RWPE1 (cell line): ENCODE data around the gene LRRTM2.

Experiments
- CTCF ChIA-PET: fragments of 350-600 bp; sonication (Branson Sonifier 250); formaldehyde crosslinking; extraction: SDS; loops from one replicate; lab custom pipeline; 2021; lab: Yijun Ruan, JAX
- POLR2A ChIA-PET: fragments of 400-600 bp; formaldehyde crosslinking; extraction: SDS; loops from one replicate; lab custom pipeline; 2020; ENCODE audit warnings: antibody characterized with exemption; ENCODE audit not compliant: low non-redundant PET; lab: Yijun Ruan, JAX
- DNase-seq: peaks from one replicate; pipeline ENCODE4 v3.0.0; 2012; ENCODE audit warnings: low spot score
- H3K27ac ChIP-seq: fragments of 450-650 bp; 2 replicates; pipeline ENCODE4 v1.5.1; 2017
- CTCF ChIP-seq: fragments of 450-650 bp; conservative IDR thresholded peaks from 2 replicates; pipeline ENCODE4 v1.5.1; 2017; ENCODE audit warnings: low read depth, mild to moderate bottlenecking

The LRRTM2 gene

DNA sequence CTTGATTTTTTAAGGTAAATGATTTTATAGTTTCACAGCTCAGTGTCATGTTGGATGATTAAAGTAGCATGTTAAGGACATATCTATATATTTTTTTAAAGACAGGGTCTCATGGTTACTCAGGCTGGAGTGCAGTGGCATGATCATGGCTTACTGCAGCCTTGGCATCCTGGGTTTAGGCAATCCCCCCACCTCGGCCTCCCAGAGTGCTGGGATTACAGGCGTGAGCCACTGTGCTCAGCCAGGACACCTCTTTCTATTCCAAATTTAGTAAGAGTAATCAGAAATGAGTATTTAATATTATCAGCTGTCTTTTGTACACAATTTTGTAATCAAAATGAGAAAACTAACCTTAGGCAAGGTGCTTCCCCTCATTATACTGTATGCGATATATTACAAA is 38.6 kb upstream of the LRRTM2 start:
- CTCF ChIA-PET = no interaction called here
- no peak for DNase-seq
- POLR2A ChIA-PET = no interaction called here
- no peak overlapping the region for H3K27ac ChIP-seq
- TF ChIP-seq CTCF = no peak

- no peak for DNase-seq
- ChIA-PET CTCF (interaction anchor here (0.6 kb wide), 1 partner anchor 12 kb away, joined by 4 read pairs; no protein-coding TSS in a partner anchor), POLR2A (no interaction called here)
- no peak for TF ChIP-seq CTCF
- no peak overlapping the region for H3K27ac ChIP-seq
Measured at GRCh38 chr5:138912093-138912492, 37.0 kb upstream of the LRRTM2 start.

GRCh38 chr5:138911441-138911840 is 36.3 kb upstream of the LRRTM2 start:
- ChIA-PET CTCF (no interaction called here), POLR2A (no interaction called here)
- TF ChIP-seq CTCF = no peak
- H3K27ac ChIP-seq = no peak overlapping the region
- DNase-seq = no peak

DNA sequence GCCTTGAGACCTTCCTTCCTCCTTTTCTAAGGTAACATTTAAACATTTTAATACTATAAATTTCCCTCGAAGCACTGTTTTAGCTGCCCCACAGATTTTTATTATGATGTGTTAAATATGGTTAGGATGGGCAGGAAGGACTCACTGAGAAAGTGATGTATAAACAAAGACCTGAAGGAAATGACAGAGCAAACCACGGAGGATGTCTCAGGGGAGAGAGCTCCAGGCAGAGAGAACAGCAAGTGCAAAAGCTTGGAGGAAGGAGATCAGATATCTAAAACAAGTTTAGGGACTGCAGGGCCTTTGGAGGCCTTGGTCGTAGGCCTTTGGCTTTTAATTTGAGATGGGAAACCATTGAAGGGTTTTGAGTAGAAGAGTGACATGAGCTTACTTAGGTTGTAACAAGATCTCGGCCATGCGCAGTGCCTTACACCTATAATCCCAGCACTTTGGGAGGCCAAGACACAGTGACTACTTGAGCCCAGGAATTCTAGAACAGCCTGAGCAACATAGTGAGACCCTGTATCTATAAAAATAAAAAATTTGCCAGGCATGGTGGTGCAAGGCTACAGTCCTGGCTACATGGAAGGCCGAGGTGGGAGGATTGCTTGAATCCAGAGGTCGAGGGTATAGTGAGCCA is 35.5 kb upstream of the LRRTM2 start:
- DNase-seq = no peak
- TF ChIP-seq CTCF = no peak
- ChIA-PET POLR2A (no interaction called here), CTCF (no interaction called here)
- no peak overlapping the region for H3K27ac ChIP-seq

GRCh38 chr5:138909734-138910133 is 34.6 kb upstream of the LRRTM2 start:
- CTCF ChIA-PET = no interaction called here
- TF ChIP-seq CTCF = no peak

DNA sequence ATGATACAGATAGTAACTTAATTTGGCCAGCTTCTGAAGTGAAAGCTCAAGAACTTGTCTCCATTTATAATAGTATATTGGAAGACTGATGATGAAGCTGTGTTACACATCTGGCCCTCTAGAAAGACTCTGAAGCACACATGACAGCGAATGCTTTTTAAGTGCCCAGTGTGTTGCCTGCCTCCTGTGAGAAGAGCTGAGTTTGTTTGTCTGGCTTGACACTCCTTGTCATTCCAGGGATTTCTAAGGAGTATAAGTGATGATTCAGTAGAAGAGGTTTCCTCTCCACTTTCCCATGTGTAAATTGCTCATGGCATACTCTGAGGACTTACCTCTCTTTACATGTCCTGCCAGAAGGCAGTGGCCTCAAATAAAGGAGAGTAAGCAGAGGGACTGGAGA is 30.4 kb upstream of the LRRTM2 start:
- CTCF ChIA-PET = interaction anchor here (0.6 kb wide), 1 partner anchor 687 kb away, joined by 3 read pairs; no protein-coding TSS in a partner anchor
- POLR2A ChIA-PET = no interaction called here
- no peak overlapping the region for H3K27ac ChIP-seq
- no peak for TF ChIP-seq CTCF
- DNase-seq = peak; percentile 36

More at GRCh38 chr5:138909734-138910133, 34.6 kb upstream of the LRRTM2 start:
- H3K27ac ChIP-seq = no peak overlapping the region
- no peak for DNase-seq
- POLR2A ChIA-PET = no interaction called here
